Panc1 (cell line): ENCODE results near the gene IFFO2. TPM values are rescaled to one million over a fixed set of nuclear protein-coding genes. Genes with fewer than 3 reads are reported as not detected.
A peak's percentile ranks its signal among the peaks of the same experiment; 100 is the strongest.

Experiments used
- ATAC-seq: fragments of 200-7000 bp; cut with Tn5 transposase; 2 replicates; pipeline ENCODE4 v1.9.1; 2020; ENCODE audit warnings: mild to moderate bottlenecking, moderate library complexity
- BruUV-seq: library from RNA; stranded (reverse); fragments of 400-500 nt; replicated peaks from 2 replicates; lab custom pipeline; 2021; lab: Mats Ljungman, UMichigan
- CTCF ChIA-PET: fragments of 300-600 bp; sonication (Branson Sonifier 250); formaldehyde crosslinking; loops from one replicate; lab custom pipeline; 2022; ENCODE audit warnings: antibody characterized with exemption; lab: Charles Lee
- POLR2A ChIA-PET: fragments of 300-600 bp; sonication (Branson Sonifier 250); formaldehyde crosslinking; loops from one replicate; lab custom pipeline; 2022; ENCODE audit warnings: antibody characterized with exemption; lab: Charles Lee
- DNase-seq: peaks from one replicate; pipeline ENCODE4 v3.0.0-alpha.2; 2010; ENCODE audit warnings: low read depth, low spot score
- H3K27ac ChIP-seq: 2 replicates; pipeline ENCODE4 v1.5.1; 2011; ENCODE audit warnings: mild to moderate bottlenecking, low read length, inconsistent platforms
- H3K27me3 ChIP-seq: fragments of 200-500 bp; sonication (Bioruptor generic); 2 replicates; pipeline ENCODE4 v1.6.0; 2014; ENCODE audit warnings: low read length, inconsistent platforms; ENCODE audit not compliant: control insufficient read depth, insufficient read depth
- H3K36me3 ChIP-seq: fragments of 200-500 bp; sonication (Bioruptor generic); 2 replicates; pipeline ENCODE4 v1.5.1; 2014; ENCODE audit warnings: inconsistent platforms, mild to moderate bottlenecking, low read length, moderate library complexity; ENCODE audit not compliant: control insufficient read depth, insufficient read depth
- H3K4me1 ChIP-seq: 2 replicates; pipeline ENCODE4 v1.5.1; 2011; ENCODE audit warnings: inconsistent platforms, mild to moderate bottlenecking, low read length, moderate library complexity; ENCODE audit not compliant: control insufficient read depth, insufficient read depth
- H3K4me3 ChIP-seq, 2 experiments: 2 replicates each; pipeline ENCODE4 v1.5.1; 2011 to 2012; ENCODE audit warnings: low read depth in 2 of 2, low read length in 2 of 2, mild to moderate bottlenecking in 2 of 2, inconsistent platforms in 1 of 2, moderate library complexity in 1 of 2
- H3K9me3 ChIP-seq: fragments of 200-500 bp; sonication (Bioruptor generic); 2 replicates; pipeline ENCODE4 v1.5.1; 2014; ENCODE audit warnings: low read depth, mild to moderate bottlenecking, inconsistent platforms, low read length, moderate library complexity; ENCODE audit not compliant: control insufficient read depth, insufficient read depth
- CTCF ChIP-seq: fragments of 450-650 bp; IDR thresholded peaks from 2 replicates; pipeline ENCODE4 v1.5.1; 2017; ENCODE audit warnings: mild to moderate bottlenecking
- POLR2AphosphoS5 ChIP-seq: IDR thresholded peaks from 2 replicates; pipeline ENCODE4 v1.6.1; 2012; ENCODE audit warnings: mild to moderate bottlenecking, low read depth, low read length, moderate library complexity
- REST ChIP-seq, 2 experiments: IDR thresholded peaks; 2 replicates each; pipeline ENCODE4 v1.6.1; 2011 to 2012; ENCODE audit warnings: low read depth in 2 of 2, control low read depth in 1 of 2, low read length in 1 of 2, mild to moderate bottlenecking in 1 of 2, moderate library complexity in 1 of 2; ENCODE audit not compliant: insufficient read depth in 1 of 2
- SIN3A ChIP-seq: IDR thresholded peaks from 2 replicates; pipeline ENCODE4 v1.6.1; 2012; ENCODE audit warnings: low read depth, mild to moderate bottlenecking, low read length, moderate library complexity, borderline replicate concordance; ENCODE audit not compliant: insufficient read depth
- TCF7L2 ChIP-seq: IDR thresholded peaks from 2 replicates; pipeline ENCODE4 v1.6.1; 2011; ENCODE audit warnings: mild to moderate bottlenecking, low read depth, low read length, inconsistent platforms
- in situ Hi-C: cut with HindIII; loops from 2 replicates; pipeline ENCODE4 v1.10.0; 2016; ENCODE audit warnings: low sequenced_read_pairs, low pct_unique_long_range_greater_than_20kb
- intact Hi-C: fragments of 100-400 bp; cut with micrococcal nuclease; formaldehyde crosslinking; loops from one replicate; pipeline ENCODE4 v1.10.0; 2022; ENCODE audit not compliant: unreplicated experiment
- total RNA-seq: library from RNA; stranded (reverse); gene quantifications from one replicate; pipeline ENCODE4 v1.2.1, GENCODE V29; 2021; ENCODE audit not compliant: unreplicated experiment

Gene IFFO2
- total RNA-seq, 1 experiment from 2014 or later, result 59.4 TPM

GRCh38 chr1:18921516-18922251, 34.8 kb downstream of the IFFO2 start:
- Histone ChIP-seq H3K9me3 (no peaks in the 10 kb centered on the region), H3K4me1 (peaks cover 46% of the 10 kb centered on the region), H3K36me3 (peaks cover 2% of the 10 kb centered on the region; the same call in 1 of the 2 replicates), H3K27me3 (no peaks in the 10 kb centered on the region), H3K27ac (peak overlapping the region; percentile 80), H3K4me3 (no peak overlapping the region)
- TF ChIP-seq TCF7L2 (no peak), SIN3A (no peak), CTCF (no peak), REST (IDR thresholded peaks at IDR 0.05; ENCODE audit: insufficient read depth in 1 of 2, low read depth in 2 of 2, low read length in 1 of 2) (no peak), POLR2AphosphoS5 (no peak)
- POLR2A ChIA-PET, result interaction anchor here (1.0 kb wide), 1 partner anchor 176 kb away, joined by 3 read pairs; no protein-coding TSS in a partner anchor
- no TSS peak for BruUV-seq
- no peak for ATAC-seq
- no peak for DNase-seq
- intact Hi-C loops (no loop called here), in situ Hi-C loops (no loop called here)
- CTCF ChIA-PET, result interaction anchor here (0.7 to 1.3 kb wide), 5 partner anchors 8 to 51 kb away, joined by 3 to 5 read pairs (median 3); no protein-coding TSS in a partner anchor

GRCh38 chr1:18920931-18921330, 35.5 kb downstream of the IFFO2 start:
- in situ Hi-C loops, result no loop called here
- H3K36me3 ChIP-seq, result peaks cover 2% of the 10 kb centered on the region; the same call in 1 of the 2 replicates
- no TSS peak for BruUV-seq
- DNase-seq, result no peak
- H3K9me3 ChIP-seq, result no peaks in the 10 kb centered on the region
- CTCF ChIA-PET, result interaction anchor here (0.7 to 1.3 kb wide), 3 partner anchors 28 to 51 kb away, joined by 3 to 5 read pairs (median 3); no protein-coding TSS in a partner anchor
- H3K4me3 ChIP-seq, result no peak overlapping the region
- TF ChIP-seq CTCF (no peak), SIN3A (no peak), REST (IDR thresholded peaks at IDR 0.05; ENCODE audit: insufficient read depth in 1 of 2, low read depth in 2 of 2, low read length in 1 of 2) (no peak), TCF7L2 (no peak), POLR2AphosphoS5 (no peak)
- H3K27ac ChIP-seq, result no peak overlapping the region
- ATAC-seq, result peak; percentile 10; the same call in 1 of the 2 replicates
- H3K4me1 ChIP-seq, result peaks cover 39% of the 10 kb centered on the region
- POLR2A ChIA-PET, result no interaction called here
- intact Hi-C loops, result no loop called here
- H3K27me3 ChIP-seq, result no peaks in the 10 kb centered on the region
